ENCODE data around the gene NUMB. TPM values are rescaled to one million over a fixed set of nuclear protein-coding genes. Genes with fewer than 3 reads are reported as not detected.

NUMB gene
- total RNA-seq, 1 donor from 2014 or later = 18.2 TPM

DNA sequence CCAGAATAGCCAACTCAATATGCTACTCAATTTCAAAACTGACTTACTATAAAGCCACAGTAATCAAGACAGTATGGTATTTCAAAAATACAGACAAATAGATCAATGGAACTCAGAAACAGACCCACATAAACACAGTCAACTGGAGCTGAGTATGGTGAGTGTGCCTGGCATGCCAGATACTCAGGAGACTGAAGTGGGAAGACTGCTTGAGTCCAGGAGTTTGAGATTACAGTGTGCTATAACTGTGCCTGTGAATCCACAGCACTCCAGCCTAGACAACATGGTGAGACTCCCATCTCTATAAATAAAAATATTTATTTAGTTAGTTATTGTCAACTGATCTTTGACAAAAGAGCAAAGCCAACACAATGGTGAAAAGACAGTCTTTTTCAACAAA is 81.8 kb downstream of the NUMB start:
- TF ChIP-seq, protein P1, sequence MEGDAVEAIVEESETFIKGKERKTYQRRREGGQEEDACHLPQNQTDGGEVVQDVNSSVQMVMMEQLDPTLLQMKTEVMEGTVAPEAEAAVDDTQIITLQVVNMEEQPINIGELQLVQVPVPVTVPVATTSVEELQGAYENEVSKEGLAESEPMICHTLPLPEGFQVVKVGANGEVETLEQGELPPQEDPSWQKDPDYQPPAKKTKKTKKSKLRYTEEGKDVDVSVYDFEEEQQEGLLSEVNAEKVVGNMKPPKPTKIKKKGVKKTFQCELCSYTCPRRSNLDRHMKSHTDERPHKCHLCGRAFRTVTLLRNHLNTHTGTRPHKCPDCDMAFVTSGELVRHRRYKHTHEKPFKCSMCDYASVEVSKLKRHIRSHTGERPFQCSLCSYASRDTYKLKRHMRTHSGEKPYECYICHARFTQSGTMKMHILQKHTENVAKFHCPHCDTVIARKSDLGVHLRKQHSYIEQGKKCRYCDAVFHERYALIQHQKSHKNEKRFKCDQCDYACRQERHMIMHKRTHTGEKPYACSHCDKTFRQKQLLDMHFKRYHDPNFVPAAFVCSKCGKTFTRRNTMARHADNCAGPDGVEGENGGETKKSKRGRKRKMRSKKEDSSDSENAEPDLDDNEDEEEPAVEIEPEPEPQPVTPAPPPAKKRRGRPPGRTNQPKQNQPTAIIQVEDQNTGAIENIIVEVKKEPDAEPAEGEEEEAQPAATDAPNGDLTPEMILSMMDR (IDR thresholded peaks at IDR 0.05; ENCODE audit: insufficient read depth, low read length, severe bottlenecking) = no peak
- FAIRE-seq (no peak), DNase-seq (ENCODE audit: low read depth) (no peak)
- Histone ChIP-seq H3K36me3 (ENCODE audit: control insufficient read depth, insufficient read depth, low read length) (peaks cover under 1% of the 10 kb centered on the region), H3K27me3 (ENCODE audit: control insufficient read depth, insufficient read depth, low read length) (no peaks in the 10 kb centered on the region), H3K4me3 (ENCODE audit: low read depth, low read length) (no peak overlapping the region)

DNA sequence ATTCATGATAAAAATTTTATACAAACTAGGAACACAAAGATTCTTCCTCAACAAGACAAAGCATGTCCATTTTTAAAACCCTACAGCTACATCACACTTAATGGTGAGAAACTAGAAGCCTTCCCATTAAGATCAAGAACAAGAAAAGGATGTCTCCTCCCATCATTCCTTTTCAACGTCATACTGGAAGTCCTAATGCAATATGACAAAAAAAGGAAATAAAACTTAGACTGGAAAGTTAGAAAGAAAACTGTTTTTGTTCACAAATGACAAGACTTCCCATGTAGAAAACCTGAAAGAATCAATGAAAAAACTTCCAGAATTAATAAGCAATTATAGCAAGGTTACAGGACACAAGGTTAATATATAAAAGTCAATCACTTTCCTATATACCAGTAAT is 82.5 kb downstream of the NUMB start:
- peaks cover 2% of the 10 kb centered on the region for H3K36me3 ChIP-seq (ENCODE audit: control insufficient read depth, insufficient read depth, low read length)
- no peaks in the 10 kb centered on the region for H3K27me3 ChIP-seq (ENCODE audit: control insufficient read depth, insufficient read depth, low read length)
- no peak for FAIRE-seq
- TF ChIP-seq, protein P1 (IDR thresholded peaks at IDR 0.05; ENCODE audit: insufficient read depth, low read length, severe bottlenecking) = no peak
- H3K4me3 ChIP-seq (ENCODE audit: low read depth, low read length) = no peak overlapping the region
- no peak for DNase-seq (ENCODE audit: low read depth)

DNA sequence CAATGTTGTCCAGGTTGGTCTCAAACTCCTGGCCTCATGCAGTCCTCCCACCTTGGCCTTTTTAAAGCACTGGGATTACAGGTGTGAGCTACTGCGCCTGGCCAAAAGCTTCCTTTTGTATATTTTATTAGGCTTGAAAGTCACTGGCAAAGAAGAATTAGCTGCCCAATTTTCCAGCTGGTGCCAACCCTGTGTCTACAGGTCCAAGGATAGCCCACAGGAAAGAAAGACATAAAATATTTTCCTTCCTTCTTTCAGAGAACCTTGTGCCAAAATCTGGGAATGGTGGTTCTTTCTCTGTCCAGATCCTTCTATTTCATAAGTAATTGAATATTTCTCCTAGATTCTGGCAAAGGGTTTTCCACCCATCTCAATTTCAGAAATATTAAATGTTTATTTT is 84.1 kb downstream of the NUMB start:
- DNase-seq (ENCODE audit: low read depth) (no peak), FAIRE-seq (no peak)
- TF ChIP-seq, protein P1 (IDR thresholded peaks at IDR 0.05; ENCODE audit: insufficient read depth, low read length, severe bottlenecking) = no peak
- no peak overlapping the region for H3K4me3 ChIP-seq (ENCODE audit: low read depth, low read length)
- no peaks in the 10 kb centered on the region for H3K27me3 ChIP-seq (ENCODE audit: control insufficient read depth, insufficient read depth, low read length)
- peaks cover 2% of the 10 kb centered on the region for H3K36me3 ChIP-seq (ENCODE audit: control insufficient read depth, insufficient read depth, low read length)

DNA sequence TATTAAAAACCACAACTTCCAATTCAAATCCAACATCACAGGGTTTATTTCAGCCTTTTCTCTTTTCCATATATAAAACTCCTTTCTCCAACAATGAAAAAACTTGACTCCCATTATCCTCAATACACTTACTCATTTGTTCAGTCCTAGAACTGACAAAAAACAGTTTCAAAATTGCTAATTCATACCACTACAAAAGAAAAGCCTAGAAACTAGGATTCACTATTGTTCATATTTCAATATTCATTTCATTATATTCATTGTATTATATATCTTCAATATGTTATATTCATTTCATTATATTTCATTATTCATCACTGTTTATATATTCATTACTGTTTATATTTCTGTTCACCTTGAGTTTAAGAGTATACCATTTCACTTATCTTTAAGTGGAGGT is 85.8 kb downstream of the NUMB start:
- no peaks in the 10 kb centered on the region for H3K27me3 ChIP-seq (ENCODE audit: control insufficient read depth, insufficient read depth, low read length)
- no peak for FAIRE-seq
- H3K4me3 ChIP-seq (ENCODE audit: low read depth, low read length) = no peak overlapping the region
- DNase-seq (ENCODE audit: low read depth) = no peak
- TF ChIP-seq, protein P1 (IDR thresholded peaks at IDR 0.05; ENCODE audit: insufficient read depth, low read length, severe bottlenecking) = no peak
- H3K36me3 ChIP-seq (ENCODE audit: control insufficient read depth, insufficient read depth, low read length) = peaks cover 2% of the 10 kb centered on the region

DNA sequence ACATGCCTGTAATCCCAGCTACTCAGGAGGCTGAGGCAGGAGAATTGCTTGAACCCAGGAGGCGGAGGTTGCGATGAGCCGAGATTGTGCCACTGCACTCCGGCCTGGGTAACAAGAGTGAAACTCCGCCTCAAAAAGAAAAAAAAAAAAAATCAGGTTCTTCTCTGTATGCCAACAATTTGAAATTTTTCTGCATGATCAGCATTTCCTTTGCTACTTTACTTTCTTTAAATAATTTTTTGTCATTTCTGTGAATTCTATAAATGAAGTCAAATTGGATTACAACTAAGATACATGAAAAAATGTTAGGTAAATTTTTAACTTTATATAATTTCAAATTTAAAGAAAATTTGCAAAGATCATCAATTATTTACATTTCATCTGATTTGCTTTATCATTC is 87.8 kb downstream of the NUMB start:
- Histone ChIP-seq H3K27me3 (ENCODE audit: control insufficient read depth, insufficient read depth, low read length) (no peaks in the 10 kb centered on the region), H3K4me3 (ENCODE audit: low read depth, low read length) (no peak overlapping the region), H3K36me3 (ENCODE audit: control insufficient read depth, insufficient read depth, low read length) (peaks cover 2% of the 10 kb centered on the region)
- DNase-seq (ENCODE audit: low read depth) (no peak), FAIRE-seq (no peak)
- TF ChIP-seq, protein P1 (IDR thresholded peaks at IDR 0.05; ENCODE audit: insufficient read depth, low read length, severe bottlenecking) = no peak

DNA sequence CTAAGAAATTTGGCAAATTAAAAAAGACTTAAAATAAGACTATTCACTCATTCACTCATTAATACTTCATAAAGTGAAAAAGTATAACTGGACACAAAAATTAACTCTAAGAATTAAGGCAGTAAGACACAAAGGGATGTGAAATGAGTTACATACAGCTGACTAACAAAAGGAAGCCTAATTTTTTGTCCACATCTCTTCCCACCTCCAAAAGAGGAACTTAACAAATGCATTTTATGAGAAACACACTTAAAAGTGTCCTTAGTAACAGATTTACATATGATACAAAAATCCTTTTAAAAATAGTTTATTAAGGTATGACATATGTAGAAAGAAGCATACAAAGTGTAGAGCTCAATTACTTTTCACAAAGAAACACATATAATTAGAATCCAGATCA is 88.9 kb downstream of the NUMB start:
- Histone ChIP-seq H3K27me3 (ENCODE audit: control insufficient read depth, insufficient read depth, low read length) (no peaks in the 10 kb centered on the region), H3K4me3 (ENCODE audit: low read depth, low read length) (no peak overlapping the region), H3K36me3 (ENCODE audit: control insufficient read depth, insufficient read depth, low read length) (peaks cover 2% of the 10 kb centered on the region)
- TF ChIP-seq, protein P1 (IDR thresholded peaks at IDR 0.05; ENCODE audit: insufficient read depth, low read length, severe bottlenecking) = no peak
- no peak for FAIRE-seq
- DNase-seq (ENCODE audit: low read depth) = no peak
